Hepatocyte (in vitro differentiated cells): ENCODE data around the gene HNRNPH2. TPM values are rescaled to one million over a fixed set of nuclear protein-coding genes. Genes with fewer than 3 reads are reported as not detected.

ENCODE experiments used
- DNase-seq: peaks from one replicate; pipeline ENCODE4 v3.0.0-alpha.2; 2016; ENCODE audit warnings: low spot score
- H2AFZ ChIP-seq: fragments of 200-600 bp; sonication (generic); 2 replicates; pipeline ENCODE4 v1.6.0; 2016; ENCODE audit warnings: antibody characterized with exemption, mild to moderate bottlenecking
- H3K27ac ChIP-seq: fragments of 200-600 bp; sonication (generic); 2 replicates; pipeline ENCODE4 v1.5.1; 2016; ENCODE audit warnings: mild to moderate bottlenecking
- H3K27me3 ChIP-seq: fragments of 200-600 bp; sonication (generic); 2 replicates; pipeline ENCODE4 v1.6.1; 2016
- H3K36me3 ChIP-seq: fragments of 200-600 bp; sonication (generic); replicated peaks from 2 replicates; pipeline ENCODE4 v1.5.1; 2016; ENCODE audit warnings: low read depth; ENCODE audit not compliant: insufficient read depth
- H3K4me1 ChIP-seq: fragments of 200-600 bp; sonication (generic); 2 replicates; pipeline ENCODE4 v1.5.1; 2016; ENCODE audit warnings: mild to moderate bottlenecking, moderate library complexity; ENCODE audit not compliant: insufficient read depth
- H3K4me2 ChIP-seq: fragments of 200-600 bp; sonication (generic); 2 replicates; pipeline ENCODE4 v1.6.0; 2016
- H3K4me3 ChIP-seq: fragments of 200-600 bp; sonication (generic); 2 replicates; pipeline ENCODE4 v1.5.1; 2016; ENCODE audit warnings: mild to moderate bottlenecking
- H3K79me2 ChIP-seq: fragments of 200-600 bp; sonication (generic); 2 replicates; pipeline ENCODE4 v1.6.0; 2017; ENCODE audit warnings: mild to moderate bottlenecking
- H3K9me2 ChIP-seq: fragments of 200-600 bp; sonication (generic); replicated peaks from 2 replicates; pipeline ENCODE4 v1.6.0; 2017; ENCODE audit warnings: mild to moderate bottlenecking; ENCODE audit not compliant: insufficient read depth
- H3K9me3 ChIP-seq: fragments of 200-600 bp; sonication (generic); 2 replicates; pipeline ENCODE4 v1.5.1; 2016; ENCODE audit warnings: low read depth, mild to moderate bottlenecking
- H4K20me1 ChIP-seq: fragments of 200-600 bp; sonication (generic); 2 replicates; pipeline ENCODE4 v1.6.0; 2016; ENCODE audit warnings: mild to moderate bottlenecking; ENCODE audit not compliant: insufficient read depth, poor library complexity, severe bottlenecking
- EZH2 ChIP-seq: fragments of 200-600 bp; sonication (generic); IDR thresholded peaks from 2 replicates; pipeline ENCODE4 v1.6.1; 2016; ENCODE audit warnings: antibody characterized with exemption, mild to moderate bottlenecking, borderline replicate concordance
- EZH2phosphoT487 ChIP-seq: fragments of 200-600 bp; sonication (generic); IDR thresholded peaks from one replicate; pipeline ENCODE4 v1.6.1; 2018; ENCODE audit warnings: antibody characterized with exemption, mild to moderate bottlenecking, low read depth, moderate library complexity; ENCODE audit not compliant: unreplicated experiment, severe bottlenecking
- WGBS: methylation state at CpG from one replicate; pipeline ENCODE4 v1.1.6; 2016; ENCODE audit warnings: low lambda C conversion rate; ENCODE audit errors: missing lambda C conversion rate; 5-methylcytosine and 5-hydroxymethylcytosine counted together
- polyA plus RNA-seq: library from polyadenylated mRNA; unstranded; fragments of >200 nt; fragmentation: Nextera tagmentation; extraction: Ambion mirVana; gene quantifications from 2 replicates; pipeline ENCODE4 v1.2.1, GENCODE V29; 2016
- total RNA-seq: library from RNA; depleted of rRNA; stranded (reverse); fragments of >200 nt; gene quantifications from 2 replicates; pipeline ENCODE4 v1.2.3, GENCODE V29; 2014
- TF ChIP-seq, protein P1 (sequence below): fragments of 200-600 bp; sonication (generic); IDR thresholded peaks from 2 replicates; pipeline ENCODE4 v1.5.1; 2016; ENCODE audit warnings: antibody characterized with exemption, mild to moderate bottlenecking; ENCODE audit not compliant: poor library complexity

HNRNPH2 gene
- total and polyA plus RNA-seq, 2 experiments from 2014 or later, result 76.0 to 112 TPM

DNA sequence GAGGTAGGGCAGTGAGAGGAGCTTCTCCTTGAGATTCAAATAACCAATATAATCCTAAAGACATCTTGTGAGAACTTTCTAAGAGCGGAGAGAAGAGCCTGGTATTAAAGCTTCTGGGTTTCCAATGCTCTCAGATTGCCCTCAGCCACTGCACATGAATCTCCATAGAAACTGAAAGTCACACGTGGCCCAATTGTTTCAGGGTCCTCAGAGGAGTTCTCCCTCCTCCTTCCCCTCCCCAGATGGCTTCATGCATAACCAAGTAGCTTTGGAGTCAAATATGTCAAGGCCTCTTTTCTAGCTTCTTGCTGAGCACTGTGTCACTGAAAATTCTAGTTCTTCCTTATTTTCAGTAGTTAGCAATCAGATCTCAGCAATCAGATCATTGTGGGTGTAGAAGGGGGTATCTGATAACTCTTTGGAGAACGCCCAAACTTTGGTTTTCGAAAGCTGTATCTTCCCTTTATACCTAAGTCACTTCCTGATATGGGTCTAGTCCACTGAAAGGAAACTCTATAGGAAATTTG is 24.3 kb upstream of the HNRNPH2 start:
- Histone ChIP-seq H3K9me3 (no peaks in the 10 kb centered on the region), H2AFZ (no peak overlapping the region), H3K27ac (no peak overlapping the region), H3K9me2 (no peaks in the 10 kb centered on the region), H3K27me3 (no peaks in the 10 kb centered on the region), H3K4me2 (no peak overlapping the region), H3K4me1 (no peaks in the 10 kb centered on the region), H4K20me1 (no peaks in the 10 kb centered on the region), H3K36me3 (no peaks in the 10 kb centered on the region), H3K79me2 (no peaks in the 10 kb centered on the region), H3K4me3 (no peak overlapping the region)
- TF ChIP-seq EZH2 (no peak), EZH2phosphoT487 (no peak)
- TF ChIP-seq, protein P1, sequence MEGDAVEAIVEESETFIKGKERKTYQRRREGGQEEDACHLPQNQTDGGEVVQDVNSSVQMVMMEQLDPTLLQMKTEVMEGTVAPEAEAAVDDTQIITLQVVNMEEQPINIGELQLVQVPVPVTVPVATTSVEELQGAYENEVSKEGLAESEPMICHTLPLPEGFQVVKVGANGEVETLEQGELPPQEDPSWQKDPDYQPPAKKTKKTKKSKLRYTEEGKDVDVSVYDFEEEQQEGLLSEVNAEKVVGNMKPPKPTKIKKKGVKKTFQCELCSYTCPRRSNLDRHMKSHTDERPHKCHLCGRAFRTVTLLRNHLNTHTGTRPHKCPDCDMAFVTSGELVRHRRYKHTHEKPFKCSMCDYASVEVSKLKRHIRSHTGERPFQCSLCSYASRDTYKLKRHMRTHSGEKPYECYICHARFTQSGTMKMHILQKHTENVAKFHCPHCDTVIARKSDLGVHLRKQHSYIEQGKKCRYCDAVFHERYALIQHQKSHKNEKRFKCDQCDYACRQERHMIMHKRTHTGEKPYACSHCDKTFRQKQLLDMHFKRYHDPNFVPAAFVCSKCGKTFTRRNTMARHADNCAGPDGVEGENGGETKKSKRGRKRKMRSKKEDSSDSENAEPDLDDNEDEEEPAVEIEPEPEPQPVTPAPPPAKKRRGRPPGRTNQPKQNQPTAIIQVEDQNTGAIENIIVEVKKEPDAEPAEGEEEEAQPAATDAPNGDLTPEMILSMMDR, result no peak
- WGBS, result 65% methylated on average over 4 of the region's 4 CpGs
- DNase-seq, result no peak

DNA sequence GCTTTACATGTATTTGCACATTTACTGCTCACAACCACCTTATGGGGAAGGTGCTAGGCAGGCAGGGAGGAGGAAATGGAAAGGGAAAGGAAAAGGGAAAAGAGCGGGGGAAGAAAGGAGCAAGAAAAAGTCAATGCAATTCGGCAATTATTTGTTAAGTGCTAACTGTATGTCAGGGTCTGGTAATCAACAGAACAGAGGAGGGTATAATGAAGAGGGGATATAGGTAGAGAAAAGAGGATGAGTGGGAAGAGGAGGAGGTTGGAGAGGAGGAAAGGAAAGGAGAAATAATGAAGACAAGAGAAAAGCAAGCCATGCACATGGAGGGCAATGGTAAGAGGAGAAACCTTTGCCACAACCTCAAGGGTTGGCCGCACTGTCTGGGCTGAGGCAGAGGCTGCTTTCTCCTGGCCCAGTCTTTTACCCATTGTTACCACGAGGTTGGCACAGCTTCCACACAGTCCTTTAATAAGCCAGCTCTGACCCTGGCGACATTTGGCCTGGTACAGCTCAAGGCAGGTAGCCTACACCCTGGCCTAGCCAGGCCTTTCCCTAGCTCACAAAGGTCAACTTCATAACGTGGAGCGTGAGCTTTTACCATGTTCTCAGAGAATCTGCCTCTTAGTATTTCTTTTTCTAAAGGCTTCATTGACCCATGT is 22.9 kb upstream of the HNRNPH2 start:
- Histone ChIP-seq H3K27ac (no peak overlapping the region), H3K9me2 (no peaks in the 10 kb centered on the region), H3K4me3 (no peak overlapping the region), H3K9me3 (no peaks in the 10 kb centered on the region), H3K36me3 (no peaks in the 10 kb centered on the region), H3K4me1 (no peaks in the 10 kb centered on the region), H3K4me2 (no peak overlapping the region), H2AFZ (no peak overlapping the region), H3K27me3 (no peaks in the 10 kb centered on the region), H3K79me2 (no peaks in the 10 kb centered on the region), H4K20me1 (no peaks in the 10 kb centered on the region)
- WGBS, result 76% methylated on average over 7 of the region's 7 CpGs
- TF ChIP-seq EZH2phosphoT487, result no peak
- no peak for DNase-seq

DNA sequence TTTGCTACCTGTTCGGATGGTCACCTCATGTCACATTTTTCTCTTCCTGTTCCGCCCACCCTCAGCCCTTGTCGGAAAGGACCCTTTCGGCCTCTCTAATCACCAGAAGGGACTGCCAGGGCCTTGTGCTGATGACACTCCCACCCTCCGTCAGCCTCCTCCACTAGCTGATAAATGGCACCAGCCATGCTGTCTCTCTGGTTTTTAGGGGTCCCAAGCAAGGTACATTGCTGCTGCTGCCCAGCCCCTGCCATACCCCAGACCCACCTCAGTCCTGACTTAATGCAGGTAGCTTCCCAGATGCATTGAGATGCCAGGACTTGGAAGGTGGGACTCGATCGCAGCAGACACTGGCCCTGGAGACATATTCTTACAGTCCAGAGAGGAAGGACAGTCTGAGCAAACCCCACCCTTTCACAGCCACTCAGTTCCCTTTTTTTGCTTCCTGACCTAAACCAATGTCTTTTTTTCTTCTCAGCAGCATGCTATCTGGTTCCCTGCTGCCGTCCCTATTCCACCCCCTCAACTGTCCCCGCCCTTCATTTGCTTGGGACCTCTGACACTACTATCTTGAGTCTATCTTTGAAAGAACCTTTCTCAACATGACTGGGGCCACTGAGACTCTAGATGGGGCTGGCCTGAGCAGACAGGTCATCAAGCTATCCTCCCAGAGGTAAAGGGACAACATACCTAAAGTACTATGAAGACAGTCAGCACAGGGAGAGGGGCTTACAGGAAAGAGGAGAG is 22.1 kb upstream of the HNRNPH2 start, which contains the start of gene BTK:
BTK (minus strand) TSS at position 397 of the 747 bp plus-strand sequence. CDS start 10,907 bp downstream, outside the sequence.
- no peak within 1 kb of the TSS for H3K4me3 ChIP-seq
- no peaks in the 10 kb centered on the region for H3K36me3 ChIP-seq
- no peak within 1 kb of the TSS for H2AFZ ChIP-seq
- H3K27me3 ChIP-seq, result no peaks in the 10 kb centered on the region
- no peaks in the 10 kb centered on the region for H4K20me1 ChIP-seq
- TF ChIP-seq, protein P1, result no peak
- TF ChIP-seq EZH2 (no peak), EZH2phosphoT487 (no peak)
- H3K79me2 ChIP-seq, result no peaks in the 10 kb centered on the region
- DNase-seq, result no peak
- H3K9me2 ChIP-seq, result no peaks in the 10 kb centered on the region
- 74% methylated on average over 9 of the region's 9 CpGs for WGBS
- H3K9me3 ChIP-seq, result no peaks in the 10 kb centered on the region
- no peak within 1 kb of the TSS for H3K4me2 ChIP-seq
- no peaks in the 10 kb centered on the region for H3K4me1 ChIP-seq
- H3K27ac ChIP-seq, result no peak within 1 kb of the TSS

DNA sequence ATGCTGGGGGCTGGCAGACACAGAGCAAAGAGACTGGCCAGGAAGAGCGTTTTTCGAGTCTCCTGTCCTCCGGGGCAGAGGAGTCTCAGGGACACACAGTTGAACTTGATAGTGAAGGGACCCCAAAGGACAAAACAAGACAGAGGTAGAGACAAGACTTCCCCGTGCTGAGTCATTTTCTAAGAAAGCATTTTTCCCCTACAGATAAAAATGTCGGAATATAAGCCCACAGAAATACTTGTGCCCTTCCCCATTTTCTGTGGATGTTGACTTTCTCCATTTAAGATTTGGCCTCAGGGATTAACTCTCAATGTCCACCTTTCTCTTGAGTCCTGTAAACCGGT is 21.5 kb upstream of the HNRNPH2 start:
- Histone ChIP-seq H3K79me2 (peaks cover 3% of the 10 kb centered on the region), H3K27me3 (no peaks in the 10 kb centered on the region), H3K27ac (no peak overlapping the region), H3K36me3 (no peaks in the 10 kb centered on the region), H2AFZ (no peak overlapping the region), H3K4me1 (no peaks in the 10 kb centered on the region), H3K4me3 (no peak overlapping the region), H4K20me1 (no peaks in the 10 kb centered on the region), H3K9me3 (no peaks in the 10 kb centered on the region), H3K4me2 (no peak overlapping the region), H3K9me2 (no peaks in the 10 kb centered on the region)
- DNase-seq, result no peak
- TF ChIP-seq EZH2phosphoT487, result no peak
- TF ChIP-seq, protein P1, result no peak
- TF ChIP-seq EZH2, result no peak
- 73% methylated on average over 6 of the region's 6 CpGs for WGBS
